ENCODE measurements around the gene DMRT1. TPM values are rescaled to one million over a fixed set of nuclear protein-coding genes. Genes with fewer than 3 reads are reported as not detected.

Gene DMRT1
- total and polyA plus RNA-seq, 2 donors (not counting 1 experiment from before 2014, with no cell fraction given), result not detected

DNA sequence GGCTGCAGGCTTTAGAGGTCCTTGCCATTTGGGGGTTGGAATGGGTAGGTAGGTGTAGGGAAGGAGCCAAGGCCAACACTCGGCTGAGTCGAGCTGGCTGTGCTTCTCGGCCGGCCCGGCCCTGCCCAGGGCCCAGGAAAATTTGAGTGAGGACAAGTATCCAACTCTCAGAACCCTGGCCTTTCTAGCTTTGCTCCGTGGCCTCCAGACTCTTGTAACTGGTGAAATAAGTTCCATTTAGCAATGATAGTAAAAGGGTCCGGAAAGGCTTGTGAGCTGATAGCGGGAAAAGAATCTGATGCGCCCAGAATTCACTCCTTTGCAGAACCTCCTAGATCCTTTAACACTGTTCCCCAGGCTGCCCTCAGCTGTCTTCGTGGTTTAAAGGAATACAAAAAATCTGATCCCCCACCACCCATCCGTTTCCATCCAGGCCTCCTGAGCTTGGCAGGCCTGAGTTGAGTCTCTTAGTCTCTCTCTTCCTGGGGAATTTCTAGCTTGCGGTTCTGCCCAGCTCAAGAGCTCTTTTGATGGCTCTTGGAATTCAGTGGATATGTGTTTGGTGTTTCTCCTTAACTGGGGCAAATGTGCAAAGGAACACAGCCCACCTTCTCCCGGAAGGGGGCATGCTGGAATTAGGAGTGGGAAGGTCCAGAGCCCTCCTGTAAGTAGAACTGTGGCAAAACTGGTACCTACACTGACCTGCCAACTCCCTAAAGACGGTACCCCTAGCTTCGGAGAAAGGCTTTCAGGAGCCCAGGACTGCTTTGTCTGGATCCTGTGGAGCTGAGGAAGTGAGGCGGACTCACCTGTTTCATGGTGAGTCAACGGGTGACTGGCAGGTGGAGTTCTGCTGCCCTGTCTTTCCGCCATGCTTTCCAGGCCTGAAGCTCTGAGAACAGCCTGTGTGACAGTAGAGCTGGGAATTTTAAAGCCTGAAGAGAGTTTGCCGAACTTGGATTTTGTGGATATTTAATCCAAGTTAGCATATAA, 136.6 kb downstream of the DMRT1 start:
- Histone ChIP-seq H4K20me1 (ENCODE audit: control insufficient read depth, extremely low read depth, insufficient read depth, low read length) (no peaks in the 10 kb centered on the region), H3K9ac (ENCODE audit: insufficient read depth, low read length) (no peak overlapping the region), H3K27ac (ENCODE audit: insufficient read depth, low read length) (no peak overlapping the region), H2AFZ (ENCODE audit: low read length) (no peak overlapping the region), H3K9me3 (ENCODE audit: control insufficient read depth, insufficient read depth, low read depth, low read length) (no peaks in the 10 kb centered on the region), H3K4me2 (ENCODE audit: extremely low read depth, insufficient read depth, low read length) (no peak overlapping the region), H3K27me3 (ENCODE audit: control insufficient read depth, insufficient read depth, low read length) (peaks cover 67% of the 10 kb centered on the region), H3K4me1 (ENCODE audit: control insufficient read depth, extremely low read depth, insufficient read depth, low read length) (no peaks in the 10 kb centered on the region), H3K79me2 (ENCODE audit: control insufficient read depth, insufficient read depth, low read length) (no peaks in the 10 kb centered on the region), H3K36me3 (ENCODE audit: control insufficient read depth, insufficient read depth, low read length) (no peaks in the 10 kb centered on the region), H3K4me3 (replicated peaks in 1 of 4; ENCODE audit: control extremely low read depth in 1 of 4, insufficient read depth in 1 of 4, low read depth in 3 of 4, low read length in 4 of 4) (no peak overlapping the region)
- peak; percentile 54 for TF ChIP-seq EZH2 (IDR thresholded peaks at IDR 0.05; ENCODE audit: low read length, missing control alignments)
- TF ChIP-seq, protein P1, sequence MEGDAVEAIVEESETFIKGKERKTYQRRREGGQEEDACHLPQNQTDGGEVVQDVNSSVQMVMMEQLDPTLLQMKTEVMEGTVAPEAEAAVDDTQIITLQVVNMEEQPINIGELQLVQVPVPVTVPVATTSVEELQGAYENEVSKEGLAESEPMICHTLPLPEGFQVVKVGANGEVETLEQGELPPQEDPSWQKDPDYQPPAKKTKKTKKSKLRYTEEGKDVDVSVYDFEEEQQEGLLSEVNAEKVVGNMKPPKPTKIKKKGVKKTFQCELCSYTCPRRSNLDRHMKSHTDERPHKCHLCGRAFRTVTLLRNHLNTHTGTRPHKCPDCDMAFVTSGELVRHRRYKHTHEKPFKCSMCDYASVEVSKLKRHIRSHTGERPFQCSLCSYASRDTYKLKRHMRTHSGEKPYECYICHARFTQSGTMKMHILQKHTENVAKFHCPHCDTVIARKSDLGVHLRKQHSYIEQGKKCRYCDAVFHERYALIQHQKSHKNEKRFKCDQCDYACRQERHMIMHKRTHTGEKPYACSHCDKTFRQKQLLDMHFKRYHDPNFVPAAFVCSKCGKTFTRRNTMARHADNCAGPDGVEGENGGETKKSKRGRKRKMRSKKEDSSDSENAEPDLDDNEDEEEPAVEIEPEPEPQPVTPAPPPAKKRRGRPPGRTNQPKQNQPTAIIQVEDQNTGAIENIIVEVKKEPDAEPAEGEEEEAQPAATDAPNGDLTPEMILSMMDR (conservative IDR thresholded peaks at IDR 0.05 in 1 of 2, IDR thresholded peaks at IDR 0.05 in 1 of 2; ENCODE audit: low read depth in 1 of 2, low read length in 2 of 2), result no peak
- DNase-seq (ENCODE audit: low read depth in 2 of 2), result no peak

GRCh38 chr9:979983-980382, 138.5 kb downstream of the DMRT1 start:
- no peaks in the 10 kb centered on the region for H3K9me3 ChIP-seq (ENCODE audit: control insufficient read depth, insufficient read depth, low read depth, low read length)
- no peaks in the 10 kb centered on the region for H3K4me1 ChIP-seq (ENCODE audit: control insufficient read depth, extremely low read depth, insufficient read depth, low read length)
- peaks cover 49% of the 10 kb centered on the region for H3K27me3 ChIP-seq (ENCODE audit: control insufficient read depth, insufficient read depth, low read length)
- no peak overlapping the region for H3K4me2 ChIP-seq (ENCODE audit: extremely low read depth, insufficient read depth, low read length)
- H3K4me3 ChIP-seq (replicated peaks in 1 of 4; ENCODE audit: control extremely low read depth in 1 of 4, insufficient read depth in 1 of 4, low read depth in 3 of 4, low read length in 4 of 4), result no peak overlapping the region
- H3K27ac ChIP-seq (ENCODE audit: insufficient read depth, low read length), result no peak overlapping the region
- H2AFZ ChIP-seq (ENCODE audit: low read length), result no peak overlapping the region
- TF ChIP-seq, protein P1 (conservative IDR thresholded peaks at IDR 0.05 in 1 of 2, IDR thresholded peaks at IDR 0.05 in 1 of 2; ENCODE audit: low read depth in 1 of 2, low read length in 2 of 2), result no peak
- TF ChIP-seq EZH2 (IDR thresholded peaks at IDR 0.05; ENCODE audit: low read length, missing control alignments), result no peak
- no peaks in the 10 kb centered on the region for H4K20me1 ChIP-seq (ENCODE audit: control insufficient read depth, extremely low read depth, insufficient read depth, low read length)
- H3K9ac ChIP-seq (ENCODE audit: insufficient read depth, low read length), result no peak overlapping the region
- no peaks in the 10 kb centered on the region for H3K36me3 ChIP-seq (ENCODE audit: control insufficient read depth, insufficient read depth, low read length)
- no peaks in the 10 kb centered on the region for H3K79me2 ChIP-seq (ENCODE audit: control insufficient read depth, insufficient read depth, low read length)
- DNase-seq (ENCODE audit: low read depth in 2 of 2), result no peak

GRCh38 chr9:980640-981039, 139.1 kb downstream of the DMRT1 start:
- DNase-seq (ENCODE audit: low read depth in 2 of 2), result no peak
- Histone ChIP-seq H3K9me3 (ENCODE audit: control insufficient read depth, insufficient read depth, low read depth, low read length) (no peaks in the 10 kb centered on the region), H3K36me3 (ENCODE audit: control insufficient read depth, insufficient read depth, low read length) (no peaks in the 10 kb centered on the region), H3K4me2 (ENCODE audit: extremely low read depth, insufficient read depth, low read length) (no peak overlapping the region), H3K4me3 (replicated peaks in 1 of 4; ENCODE audit: control extremely low read depth in 1 of 4, insufficient read depth in 1 of 4, low read depth in 3 of 4, low read length in 4 of 4) (no peak overlapping the region), H2AFZ (ENCODE audit: low read length) (no peak overlapping the region), H3K9ac (ENCODE audit: insufficient read depth, low read length) (no peak overlapping the region), H3K79me2 (ENCODE audit: control insufficient read depth, insufficient read depth, low read length) (no peaks in the 10 kb centered on the region), H3K4me1 (ENCODE audit: control insufficient read depth, extremely low read depth, insufficient read depth, low read length) (no peaks in the 10 kb centered on the region), H4K20me1 (ENCODE audit: control insufficient read depth, extremely low read depth, insufficient read depth, low read length) (no peaks in the 10 kb centered on the region), H3K27me3 (ENCODE audit: control insufficient read depth, insufficient read depth, low read length) (peaks cover 42% of the 10 kb centered on the region), H3K27ac (ENCODE audit: insufficient read depth, low read length) (no peak overlapping the region)
- TF ChIP-seq EZH2 (IDR thresholded peaks at IDR 0.05; ENCODE audit: low read length, missing control alignments), result peak; percentile 37
- TF ChIP-seq, protein P1 (conservative IDR thresholded peaks at IDR 0.05 in 1 of 2, IDR thresholded peaks at IDR 0.05 in 1 of 2; ENCODE audit: low read depth in 1 of 2, low read length in 2 of 2), result no peak

Data from fibroblast of lung (primary cell).